OCI-LY3 (cell line): Measurements from ENCODE around the gene ADARB1.

Source experiments
- EZH2phosphoT487 ChIP-seq: fragments of 200-600 bp; shearing (Covaris generic); IDR thresholded peaks from 2 replicates; pipeline ENCODE4 v1.6.1; 2018; ENCODE audit warnings: antibody characterized with exemption, mixed run types, low read depth
- TF ChIP-seq, protein P1 (sequence below): fragments of 200-600, 300-600 bp; sonication (generic); IDR thresholded peaks from 2 replicates; pipeline ENCODE4 v1.5.1; 2014; ENCODE audit warnings: antibody characterized with exemption, low read length, low read depth

DNA sequence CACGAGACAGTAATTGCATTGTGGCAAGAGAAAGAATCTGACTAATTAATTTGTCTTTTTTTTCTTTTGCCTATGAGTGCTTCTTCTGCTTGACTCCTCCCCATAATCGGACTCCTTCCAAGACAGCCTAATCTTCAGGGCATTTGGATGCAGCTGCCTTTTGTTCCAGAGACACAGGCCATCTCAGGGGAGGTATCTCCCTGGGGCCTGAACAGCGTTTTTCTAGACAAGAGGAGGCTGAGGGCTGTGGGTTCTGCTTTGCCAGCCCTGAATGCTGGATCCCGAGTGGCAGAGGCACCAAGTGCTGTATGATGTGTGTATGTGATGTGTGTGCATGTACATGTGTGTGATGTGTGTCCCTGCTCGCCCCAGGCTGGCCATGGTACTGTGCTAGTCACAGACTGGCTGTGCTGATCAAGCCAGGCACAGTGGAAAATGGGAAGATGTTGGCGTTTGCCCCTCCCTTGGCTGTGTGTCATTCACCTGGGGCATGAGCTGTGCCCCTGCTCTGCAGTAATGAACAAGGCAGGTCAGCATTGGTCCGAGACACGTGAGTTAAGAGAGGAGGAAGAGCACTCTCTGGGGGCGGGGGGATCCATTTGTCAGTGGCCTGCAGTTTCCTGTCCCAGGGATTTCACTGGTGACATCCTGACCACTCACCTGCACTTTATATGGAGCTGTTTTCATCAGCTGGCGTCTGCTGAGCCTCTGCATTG, 77.2 kb downstream of the ADARB1 start:
- TF ChIP-seq, protein P1, sequence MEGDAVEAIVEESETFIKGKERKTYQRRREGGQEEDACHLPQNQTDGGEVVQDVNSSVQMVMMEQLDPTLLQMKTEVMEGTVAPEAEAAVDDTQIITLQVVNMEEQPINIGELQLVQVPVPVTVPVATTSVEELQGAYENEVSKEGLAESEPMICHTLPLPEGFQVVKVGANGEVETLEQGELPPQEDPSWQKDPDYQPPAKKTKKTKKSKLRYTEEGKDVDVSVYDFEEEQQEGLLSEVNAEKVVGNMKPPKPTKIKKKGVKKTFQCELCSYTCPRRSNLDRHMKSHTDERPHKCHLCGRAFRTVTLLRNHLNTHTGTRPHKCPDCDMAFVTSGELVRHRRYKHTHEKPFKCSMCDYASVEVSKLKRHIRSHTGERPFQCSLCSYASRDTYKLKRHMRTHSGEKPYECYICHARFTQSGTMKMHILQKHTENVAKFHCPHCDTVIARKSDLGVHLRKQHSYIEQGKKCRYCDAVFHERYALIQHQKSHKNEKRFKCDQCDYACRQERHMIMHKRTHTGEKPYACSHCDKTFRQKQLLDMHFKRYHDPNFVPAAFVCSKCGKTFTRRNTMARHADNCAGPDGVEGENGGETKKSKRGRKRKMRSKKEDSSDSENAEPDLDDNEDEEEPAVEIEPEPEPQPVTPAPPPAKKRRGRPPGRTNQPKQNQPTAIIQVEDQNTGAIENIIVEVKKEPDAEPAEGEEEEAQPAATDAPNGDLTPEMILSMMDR: no peak
- TF ChIP-seq EZH2phosphoT487: no peak
